Measurements from ENCODE around the gene GCSH. TPM values are rescaled to one million over a fixed set of nuclear protein-coding genes. Genes with fewer than 3 reads are reported as not detected.

The GCSH gene
- total RNA-seq, 1 experiment from 2014 or later = 36.6 TPM

DNA sequence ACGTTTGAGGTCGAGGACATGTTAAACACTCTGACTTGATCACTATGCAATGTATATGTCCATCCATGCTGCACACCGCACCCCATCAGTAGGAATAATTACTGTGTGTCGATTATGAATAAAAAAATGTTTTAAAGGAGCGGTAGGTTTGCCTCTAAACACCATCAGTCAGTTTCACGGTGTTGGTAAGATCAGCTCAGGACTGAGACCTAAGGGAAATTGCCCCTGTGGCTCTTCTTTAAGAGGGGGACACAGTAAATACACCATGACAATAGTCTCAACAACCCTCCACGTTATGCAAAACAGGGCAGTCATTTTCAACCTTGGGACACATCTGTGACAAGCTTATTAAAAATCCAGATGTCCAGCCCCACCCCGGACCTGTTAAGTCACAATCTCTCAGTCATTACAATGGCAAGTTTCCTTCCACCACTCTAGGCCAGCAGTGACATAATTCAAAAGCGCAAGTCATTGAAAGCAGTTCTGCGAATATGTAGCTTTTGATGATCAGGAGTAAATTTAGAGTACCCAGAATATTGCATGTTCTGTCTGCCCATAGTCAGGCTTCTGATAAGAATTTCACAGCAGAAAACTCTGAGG, 59.3 kb downstream of the GCSH start:
- in situ Hi-C loops (cut with HindIII; ENCODE audit: low pct_unique_long_range_greater_than_20kb, low sequenced_read_pairs) (no loop called here), intact Hi-C loops (cut with micrococcal nuclease; ENCODE audit: unreplicated experiment) (loop anchor here (10.0 kb wide), 1 partner anchor 698 kb away; no protein-coding TSS in a partner anchor)
- Histone ChIP-seq H3K36me3 (ENCODE audit: control insufficient read depth, insufficient read depth, low read length) (peaks cover 8% of the 10 kb centered on the region), H3K9me3 (ENCODE audit: control insufficient read depth, insufficient read depth, low read depth, low read length) (no peaks in the 10 kb centered on the region), H3K4me3 (ENCODE audit: low read depth in 2 of 2, low read length in 2 of 2) (peak overlapping the region; percentile 70 to 74), H3K27me3 (ENCODE audit: control insufficient read depth, insufficient read depth, low read length) (no peaks in the 10 kb centered on the region), H3K27ac (ENCODE audit: low read length) (peak overlapping the region; percentile 76), H3K4me1 (ENCODE audit: control insufficient read depth, insufficient read depth, low read length) (no peaks in the 10 kb centered on the region; the same call in 1 of the 2 replicates)
- no TSS peak for BruUV-seq (replicated peaks)
- DNase-seq (ENCODE audit: low read depth, low spot score) (no peak), ATAC-seq (no peak)
- CTCF ChIA-PET = no interaction called here
- TF ChIP-seq POLR2AphosphoS5 (IDR thresholded peaks at IDR 0.05; ENCODE audit: low read depth, low read length) (no peak), TCF7L2 (IDR thresholded peaks at IDR 0.05; ENCODE audit: low read depth, low read length) (no peak), SIN3A (IDR thresholded peaks at IDR 0.05; ENCODE audit: borderline replicate concordance, insufficient read depth, low read depth, low read length) (no peak)
- TF ChIP-seq, protein P1, sequence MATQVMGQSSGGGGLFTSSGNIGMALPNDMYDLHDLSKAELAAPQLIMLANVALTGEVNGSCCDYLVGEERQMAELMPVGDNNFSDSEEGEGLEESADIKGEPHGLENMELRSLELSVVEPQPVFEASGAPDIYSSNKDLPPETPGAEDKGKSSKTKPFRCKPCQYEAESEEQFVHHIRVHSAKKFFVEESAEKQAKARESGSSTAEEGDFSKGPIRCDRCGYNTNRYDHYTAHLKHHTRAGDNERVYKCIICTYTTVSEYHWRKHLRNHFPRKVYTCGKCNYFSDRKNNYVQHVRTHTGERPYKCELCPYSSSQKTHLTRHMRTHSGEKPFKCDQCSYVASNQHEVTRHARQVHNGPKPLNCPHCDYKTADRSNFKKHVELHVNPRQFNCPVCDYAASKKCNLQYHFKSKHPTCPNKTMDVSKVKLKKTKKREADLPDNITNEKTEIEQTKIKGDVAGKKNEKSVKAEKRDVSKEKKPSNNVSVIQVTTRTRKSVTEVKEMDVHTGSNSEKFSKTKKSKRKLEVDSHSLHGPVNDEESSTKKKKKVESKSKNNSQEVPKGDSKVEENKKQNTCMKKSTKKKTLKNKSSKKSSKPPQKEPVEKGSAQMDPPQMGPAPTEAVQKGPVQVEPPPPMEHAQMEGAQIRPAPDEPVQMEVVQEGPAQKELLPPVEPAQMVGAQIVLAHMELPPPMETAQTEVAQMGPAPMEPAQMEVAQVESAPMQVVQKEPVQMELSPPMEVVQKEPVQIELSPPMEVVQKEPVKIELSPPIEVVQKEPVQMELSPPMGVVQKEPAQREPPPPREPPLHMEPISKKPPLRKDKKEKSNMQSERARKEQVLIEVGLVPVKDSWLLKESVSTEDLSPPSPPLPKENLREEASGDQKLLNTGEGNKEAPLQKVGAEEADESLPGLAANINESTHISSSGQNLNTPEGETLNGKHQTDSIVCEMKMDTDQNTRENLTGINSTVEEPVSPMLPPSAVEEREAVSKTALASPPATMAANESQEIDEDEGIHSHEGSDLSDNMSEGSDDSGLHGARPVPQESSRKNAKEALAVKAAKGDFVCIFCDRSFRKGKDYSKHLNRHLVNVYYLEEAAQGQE (IDR thresholded peaks at IDR 0.05; ENCODE audit: insufficient read depth in 1 of 2, low read depth in 2 of 2, low read length in 1 of 2) = no peak
- TF ChIP-seq, protein P2, sequence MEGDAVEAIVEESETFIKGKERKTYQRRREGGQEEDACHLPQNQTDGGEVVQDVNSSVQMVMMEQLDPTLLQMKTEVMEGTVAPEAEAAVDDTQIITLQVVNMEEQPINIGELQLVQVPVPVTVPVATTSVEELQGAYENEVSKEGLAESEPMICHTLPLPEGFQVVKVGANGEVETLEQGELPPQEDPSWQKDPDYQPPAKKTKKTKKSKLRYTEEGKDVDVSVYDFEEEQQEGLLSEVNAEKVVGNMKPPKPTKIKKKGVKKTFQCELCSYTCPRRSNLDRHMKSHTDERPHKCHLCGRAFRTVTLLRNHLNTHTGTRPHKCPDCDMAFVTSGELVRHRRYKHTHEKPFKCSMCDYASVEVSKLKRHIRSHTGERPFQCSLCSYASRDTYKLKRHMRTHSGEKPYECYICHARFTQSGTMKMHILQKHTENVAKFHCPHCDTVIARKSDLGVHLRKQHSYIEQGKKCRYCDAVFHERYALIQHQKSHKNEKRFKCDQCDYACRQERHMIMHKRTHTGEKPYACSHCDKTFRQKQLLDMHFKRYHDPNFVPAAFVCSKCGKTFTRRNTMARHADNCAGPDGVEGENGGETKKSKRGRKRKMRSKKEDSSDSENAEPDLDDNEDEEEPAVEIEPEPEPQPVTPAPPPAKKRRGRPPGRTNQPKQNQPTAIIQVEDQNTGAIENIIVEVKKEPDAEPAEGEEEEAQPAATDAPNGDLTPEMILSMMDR (IDR thresholded peaks at IDR 0.05) = no peak
- POLR2A ChIA-PET = interaction anchor here (0.6 kb wide), 2 partner anchors 150 to 1131 kb away, joined by 3 to 4 read pairs; no protein-coding TSS in a partner anchor

DNA sequence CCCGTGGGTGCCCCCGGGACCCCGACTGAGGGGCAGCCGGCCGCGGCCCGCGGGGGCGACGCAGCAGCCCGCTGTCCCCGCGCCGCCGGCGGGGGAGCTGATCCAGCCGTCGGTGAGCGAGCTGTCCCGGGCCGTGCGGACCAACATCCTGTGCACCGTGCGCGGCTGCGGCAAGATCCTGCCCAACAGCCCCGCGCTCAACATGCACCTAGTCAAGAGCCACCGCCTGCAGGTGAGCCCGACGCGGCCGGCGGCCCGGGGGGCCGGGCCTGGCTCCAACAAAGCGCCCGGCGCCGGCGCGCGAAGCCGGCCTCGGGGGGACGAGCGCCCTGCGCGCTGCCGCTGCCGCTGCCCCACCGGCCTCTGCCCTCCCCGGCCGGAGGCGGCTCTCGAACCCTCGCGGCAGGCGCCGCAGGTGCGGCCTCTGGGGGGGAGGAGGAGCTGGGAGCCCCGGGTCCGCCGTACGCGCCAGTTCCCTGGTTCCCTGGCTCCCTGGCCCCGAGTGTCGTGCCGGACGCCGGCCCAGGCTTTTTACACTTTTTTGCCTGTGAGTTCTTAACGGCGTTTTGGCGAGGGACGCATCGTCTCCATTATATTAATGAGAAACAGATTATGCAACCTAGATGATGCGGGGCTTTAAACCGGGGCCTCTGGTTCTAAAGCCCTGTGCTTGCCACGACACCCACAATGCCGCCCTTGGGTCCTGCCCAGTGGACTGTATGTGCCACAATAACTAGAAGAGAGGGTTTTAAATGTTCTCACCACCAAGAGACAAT, 60.0 kb downstream of the GCSH start:
- Histone ChIP-seq H3K9me3 (ENCODE audit: control insufficient read depth, insufficient read depth, low read depth, low read length) (no peaks in the 10 kb centered on the region), H3K27me3 (ENCODE audit: control insufficient read depth, insufficient read depth, low read length) (no peaks in the 10 kb centered on the region), H3K27ac (ENCODE audit: low read length) (peak overlapping the region; percentile 76), H3K36me3 (ENCODE audit: control insufficient read depth, insufficient read depth, low read length) (peaks cover 8% of the 10 kb centered on the region), H3K4me3 (ENCODE audit: low read depth in 2 of 2, low read length in 2 of 2) (peak overlapping the region; percentile 70 to 74), H3K4me1 (ENCODE audit: control insufficient read depth, insufficient read depth, low read length) (no peaks in the 10 kb centered on the region; the same call in 1 of the 2 replicates)
- ChIA-PET POLR2A (interaction anchor here (0.6 kb wide), 1 partner anchor 1132 kb away, joined by 3 read pairs; no protein-coding TSS in a partner anchor), CTCF (interaction anchor here (0.6 to 1.0 kb wide), 5 partner anchors 23 to 1298 kb away, joined by 3 to 6 read pairs (median 3); no protein-coding TSS in a partner anchor)
- no peak for DNase-seq (ENCODE audit: low read depth, low spot score)
- BruUV-seq (replicated peaks) = no TSS peak
- intact Hi-C loops (cut with micrococcal nuclease; ENCODE audit: unreplicated experiment) = loop anchor here (10.0 kb wide), 1 partner anchor 699 kb away; no protein-coding TSS in a partner anchor
- ATAC-seq = peak; percentile 78
- in situ Hi-C loops (cut with HindIII; ENCODE audit: low pct_unique_long_range_greater_than_20kb, low sequenced_read_pairs) = no loop called here
- no peak for TF ChIP-seq POLR2AphosphoS5 (IDR thresholded peaks at IDR 0.05; ENCODE audit: low read depth, low read length)
- TF ChIP-seq, protein P2 (IDR thresholded peaks at IDR 0.05) = no peak
- TF ChIP-seq TCF7L2 (IDR thresholded peaks at IDR 0.05; ENCODE audit: low read depth, low read length) = no peak
- TF ChIP-seq SIN3A (IDR thresholded peaks at IDR 0.05; ENCODE audit: borderline replicate concordance, insufficient read depth, low read depth, low read length) = no peak; the same call in 1 of the 2 replicates
- TF ChIP-seq, protein P1 (IDR thresholded peaks at IDR 0.05; ENCODE audit: insufficient read depth in 1 of 2, low read depth in 2 of 2, low read length in 1 of 2) = no peak
